NB4 (cell line): ENCODE data around the gene LRMDA.

Source experiments
- DNase-seq: peaks from one replicate; pipeline ENCODE4 v3.0.0; 2010; ENCODE audit warnings: low read depth
- H3K4me3 ChIP-seq: one replicate; pipeline ENCODE4 v1.5.1; 2011; ENCODE audit warnings: mild to moderate bottlenecking, low read depth, low read length, moderate library complexity
- MYC ChIP-seq: IDR thresholded peaks from 2 replicates; pipeline ENCODE4 v1.6.1; 2011; ENCODE audit warnings: low read depth, low read length
- POLR2A ChIP-seq: IDR thresholded peaks from 2 replicates; pipeline ENCODE4 v1.6.1; 2011; ENCODE audit warnings: mild to moderate bottlenecking; ENCODE audit not compliant: insufficient read length; ENCODE audit errors: extremely low read depth
- TF ChIP-seq, protein P1 (sequence below): IDR thresholded peaks from one replicate; pipeline ENCODE4 v1.5.1; 2012; ENCODE audit warnings: low read depth, low read length
- TF ChIP-seq, protein P2 (sequence below): IDR thresholded peaks from 2 replicates; pipeline ENCODE4 v1.6.1; 2011; ENCODE audit warnings: low read depth, low read length

The LRMDA gene

DNA sequence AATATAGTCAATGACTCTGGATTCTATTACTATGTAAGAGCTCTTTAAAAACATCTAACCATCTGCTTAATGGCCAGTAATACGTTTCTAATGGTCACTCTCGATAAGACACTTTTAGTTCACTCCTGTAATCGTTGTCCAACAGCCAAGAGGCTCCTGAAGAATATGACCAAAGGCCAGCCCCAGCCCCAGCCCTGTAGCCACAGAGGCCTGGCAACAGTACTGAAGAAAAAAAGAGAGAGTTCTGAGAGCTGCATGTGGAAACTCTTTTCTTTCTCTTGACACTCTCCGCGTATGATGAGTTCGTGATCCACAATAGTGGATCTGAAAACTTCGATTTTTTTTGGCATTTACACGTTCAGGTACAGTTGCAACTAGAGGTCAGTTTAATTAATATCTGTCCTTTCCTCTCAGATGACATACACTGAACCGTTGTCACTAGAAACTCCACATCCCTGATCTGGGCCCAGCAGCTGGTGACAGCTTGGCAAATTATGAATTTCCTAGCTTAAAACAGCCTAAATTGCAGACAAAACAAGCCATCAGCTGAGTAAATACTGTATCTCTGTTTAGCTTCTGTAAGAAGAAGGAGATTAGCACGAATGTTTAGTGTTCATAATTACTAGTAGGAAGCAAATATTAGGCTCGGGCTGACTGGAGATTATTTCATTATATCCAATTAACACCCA, 456.7 kb downstream of the LRMDA start:
- TF ChIP-seq, protein P1, sequence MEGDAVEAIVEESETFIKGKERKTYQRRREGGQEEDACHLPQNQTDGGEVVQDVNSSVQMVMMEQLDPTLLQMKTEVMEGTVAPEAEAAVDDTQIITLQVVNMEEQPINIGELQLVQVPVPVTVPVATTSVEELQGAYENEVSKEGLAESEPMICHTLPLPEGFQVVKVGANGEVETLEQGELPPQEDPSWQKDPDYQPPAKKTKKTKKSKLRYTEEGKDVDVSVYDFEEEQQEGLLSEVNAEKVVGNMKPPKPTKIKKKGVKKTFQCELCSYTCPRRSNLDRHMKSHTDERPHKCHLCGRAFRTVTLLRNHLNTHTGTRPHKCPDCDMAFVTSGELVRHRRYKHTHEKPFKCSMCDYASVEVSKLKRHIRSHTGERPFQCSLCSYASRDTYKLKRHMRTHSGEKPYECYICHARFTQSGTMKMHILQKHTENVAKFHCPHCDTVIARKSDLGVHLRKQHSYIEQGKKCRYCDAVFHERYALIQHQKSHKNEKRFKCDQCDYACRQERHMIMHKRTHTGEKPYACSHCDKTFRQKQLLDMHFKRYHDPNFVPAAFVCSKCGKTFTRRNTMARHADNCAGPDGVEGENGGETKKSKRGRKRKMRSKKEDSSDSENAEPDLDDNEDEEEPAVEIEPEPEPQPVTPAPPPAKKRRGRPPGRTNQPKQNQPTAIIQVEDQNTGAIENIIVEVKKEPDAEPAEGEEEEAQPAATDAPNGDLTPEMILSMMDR = no peak
- TF ChIP-seq POLR2A = no peak
- no peak for TF ChIP-seq MYC
- TF ChIP-seq, protein P2, sequence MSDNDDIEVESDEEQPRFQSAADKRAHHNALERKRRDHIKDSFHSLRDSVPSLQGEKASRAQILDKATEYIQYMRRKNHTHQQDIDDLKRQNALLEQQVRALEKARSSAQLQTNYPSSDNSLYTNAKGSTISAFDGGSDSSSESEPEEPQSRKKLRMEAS = no peak
- no peak overlapping the region for H3K4me3 ChIP-seq
- no peak for DNase-seq

DNA sequence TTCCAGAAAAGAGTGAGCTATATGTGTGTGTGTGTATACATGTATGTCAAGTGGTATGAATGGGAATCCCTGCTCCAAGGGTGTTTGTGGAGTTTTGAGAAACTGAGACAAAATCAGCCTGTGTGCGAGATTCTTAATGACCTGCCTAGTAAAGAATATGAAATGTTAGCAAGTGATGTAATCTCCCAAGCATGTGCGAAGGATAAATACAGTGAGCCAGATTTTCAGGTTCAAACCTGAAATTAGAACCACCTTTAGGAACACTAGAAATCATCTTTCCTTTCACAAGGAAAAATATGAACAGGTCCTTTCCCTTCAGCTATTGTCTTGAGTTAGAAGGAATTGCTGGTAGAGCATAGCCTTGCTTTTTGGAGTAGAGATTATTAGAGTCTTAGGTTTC, 457.6 kb downstream of the LRMDA start:
- TF ChIP-seq POLR2A (no peak), MYC (no peak)
- TF ChIP-seq, protein P2 = no peak
- TF ChIP-seq, protein P1 = no peak
- no peak overlapping the region for H3K4me3 ChIP-seq
- no peak for DNase-seq

DNA sequence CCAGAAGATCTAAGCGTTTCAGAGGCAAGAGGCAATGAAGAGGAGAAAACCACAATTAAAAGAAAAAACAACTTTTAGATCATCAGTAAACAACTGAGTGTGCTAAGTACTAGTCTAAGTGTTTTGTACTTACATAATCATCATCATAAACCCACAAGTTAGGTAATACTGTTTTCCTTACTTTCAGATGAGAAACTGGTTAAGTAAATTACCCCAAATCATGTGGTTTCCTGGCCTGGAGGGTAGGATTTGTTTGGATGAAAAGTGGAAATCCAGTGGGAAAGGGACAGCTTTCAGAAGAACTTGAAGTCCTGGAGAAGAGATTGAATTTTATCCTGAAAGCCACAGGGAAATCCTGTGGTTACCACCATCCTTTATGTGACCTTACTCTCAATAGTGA, 463.3 kb downstream of the LRMDA start:
- H3K4me3 ChIP-seq = no peak overlapping the region
- no peak for DNase-seq

DNA sequence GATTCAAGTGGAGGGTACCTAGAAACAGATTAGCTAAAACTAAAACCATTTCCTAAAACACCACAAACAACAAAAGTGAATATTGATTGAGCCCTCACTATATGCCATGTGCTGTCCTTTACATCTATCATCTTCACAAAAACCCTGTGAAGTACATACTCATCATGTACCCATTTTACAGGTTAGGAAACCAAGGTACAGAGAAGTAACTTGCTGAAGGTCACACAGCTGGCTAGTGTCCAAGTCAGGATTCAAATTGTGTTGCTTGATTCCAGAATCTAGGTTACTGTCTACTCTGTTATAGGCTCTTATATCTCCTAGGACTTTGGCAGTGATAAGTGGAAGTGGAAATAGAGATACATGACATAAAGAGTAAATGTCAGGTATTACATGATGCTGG, 463.8 kb downstream of the LRMDA start:
- no peak for DNase-seq
- H3K4me3 ChIP-seq = no peak overlapping the region
- TF ChIP-seq MYC = no peak
- TF ChIP-seq, protein P1 = no peak
- TF ChIP-seq, protein P2 = no peak
- TF ChIP-seq POLR2A = no peak

More for the DNA sequence above, 463.3 kb downstream of the LRMDA start:
- TF ChIP-seq, protein P1 = no peak
- TF ChIP-seq, protein P2 = no peak
- TF ChIP-seq POLR2A = no peak
- TF ChIP-seq MYC = no peak

DNA sequence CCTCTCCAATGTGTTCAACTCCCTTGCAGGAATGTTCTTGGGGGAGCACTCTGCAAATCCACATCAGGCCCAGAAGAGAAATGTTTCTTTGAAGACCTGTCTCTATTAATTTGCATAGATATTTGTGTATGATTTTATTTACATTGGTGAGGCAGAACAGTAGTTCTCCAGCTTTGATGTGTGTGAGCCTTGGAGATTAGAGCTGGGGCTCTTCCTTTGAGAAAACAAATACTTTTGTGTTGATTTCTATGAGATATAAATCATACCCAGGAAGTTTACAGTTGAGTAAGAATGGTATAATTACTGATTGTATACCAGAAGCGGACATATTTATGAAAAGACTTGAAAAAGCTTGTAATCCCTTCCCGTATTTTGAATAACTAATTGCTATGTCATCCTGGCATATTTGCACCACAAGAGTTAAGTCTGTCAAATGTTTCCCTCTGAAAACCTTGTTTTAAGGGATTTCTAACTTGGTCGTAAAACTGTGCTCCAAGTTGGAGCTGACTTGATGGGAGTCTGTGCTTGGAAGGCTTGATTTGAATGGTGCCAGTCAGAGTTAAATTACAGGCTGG, 468.5 kb downstream of the LRMDA start:
- no peak overlapping the region for H3K4me3 ChIP-seq
- TF ChIP-seq POLR2A = no peak
- TF ChIP-seq, protein P1 = no peak
- TF ChIP-seq MYC = no peak
- TF ChIP-seq, protein P2 = no peak
- no peak for DNase-seq
